GM13977 (cell line): ENCODE results near the gene DCTN5.
A peak's percentile ranks its signal among the peaks of the same experiment; 100 is the strongest.

Experiments used
- DNase-seq: peaks from one replicate; pipeline ENCODE4 v3.0.0; 2012; ENCODE audit warnings: low spot score
- in situ Hi-C: fragments of 300-500 bp; cut with MboI; formaldehyde crosslinking; loops from one replicate; pipeline ENCODE4 v1.12.0; 2022; ENCODE audit warnings: low sequenced_read_pairs, low pct_unique_long_range_greater_than_20kb, mixed read lengths, inconsistent platforms; ENCODE audit not compliant: unreplicated experiment
- TF ChIP-seq, protein P1 (sequence below): IDR thresholded peaks from 2 replicates; pipeline ENCODE4 v1.5.1; 2012; ENCODE audit warnings: mild to moderate bottlenecking, control low read depth; ENCODE audit not compliant: insufficient read depth; ENCODE audit errors: extremely low read depth, missing control alignments

Gene DCTN5

DNA sequence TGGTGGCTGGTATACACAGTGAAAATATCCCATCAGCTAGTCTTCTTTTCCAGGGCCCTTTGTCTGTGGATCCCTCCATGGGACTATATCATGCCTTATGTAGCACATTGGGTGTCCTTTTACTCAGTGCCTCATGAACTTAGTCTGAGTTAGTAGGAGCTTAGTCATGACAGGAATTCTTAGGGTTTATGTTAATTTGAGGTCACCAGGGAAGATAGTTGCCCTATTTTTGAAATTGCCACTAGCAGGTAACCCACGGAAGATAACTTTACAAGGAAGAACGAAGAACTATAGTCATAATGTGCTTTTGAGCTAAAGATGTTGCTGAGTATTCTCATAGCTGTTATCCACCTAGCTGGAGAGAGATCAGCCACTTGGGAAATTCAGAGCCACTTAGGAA is 22.7 kb downstream of the DCTN5 start:
- in situ Hi-C loops, result no loop called here
- DNase-seq, result no peak
- TF ChIP-seq, protein P1, sequence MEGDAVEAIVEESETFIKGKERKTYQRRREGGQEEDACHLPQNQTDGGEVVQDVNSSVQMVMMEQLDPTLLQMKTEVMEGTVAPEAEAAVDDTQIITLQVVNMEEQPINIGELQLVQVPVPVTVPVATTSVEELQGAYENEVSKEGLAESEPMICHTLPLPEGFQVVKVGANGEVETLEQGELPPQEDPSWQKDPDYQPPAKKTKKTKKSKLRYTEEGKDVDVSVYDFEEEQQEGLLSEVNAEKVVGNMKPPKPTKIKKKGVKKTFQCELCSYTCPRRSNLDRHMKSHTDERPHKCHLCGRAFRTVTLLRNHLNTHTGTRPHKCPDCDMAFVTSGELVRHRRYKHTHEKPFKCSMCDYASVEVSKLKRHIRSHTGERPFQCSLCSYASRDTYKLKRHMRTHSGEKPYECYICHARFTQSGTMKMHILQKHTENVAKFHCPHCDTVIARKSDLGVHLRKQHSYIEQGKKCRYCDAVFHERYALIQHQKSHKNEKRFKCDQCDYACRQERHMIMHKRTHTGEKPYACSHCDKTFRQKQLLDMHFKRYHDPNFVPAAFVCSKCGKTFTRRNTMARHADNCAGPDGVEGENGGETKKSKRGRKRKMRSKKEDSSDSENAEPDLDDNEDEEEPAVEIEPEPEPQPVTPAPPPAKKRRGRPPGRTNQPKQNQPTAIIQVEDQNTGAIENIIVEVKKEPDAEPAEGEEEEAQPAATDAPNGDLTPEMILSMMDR, result no peak

DNA sequence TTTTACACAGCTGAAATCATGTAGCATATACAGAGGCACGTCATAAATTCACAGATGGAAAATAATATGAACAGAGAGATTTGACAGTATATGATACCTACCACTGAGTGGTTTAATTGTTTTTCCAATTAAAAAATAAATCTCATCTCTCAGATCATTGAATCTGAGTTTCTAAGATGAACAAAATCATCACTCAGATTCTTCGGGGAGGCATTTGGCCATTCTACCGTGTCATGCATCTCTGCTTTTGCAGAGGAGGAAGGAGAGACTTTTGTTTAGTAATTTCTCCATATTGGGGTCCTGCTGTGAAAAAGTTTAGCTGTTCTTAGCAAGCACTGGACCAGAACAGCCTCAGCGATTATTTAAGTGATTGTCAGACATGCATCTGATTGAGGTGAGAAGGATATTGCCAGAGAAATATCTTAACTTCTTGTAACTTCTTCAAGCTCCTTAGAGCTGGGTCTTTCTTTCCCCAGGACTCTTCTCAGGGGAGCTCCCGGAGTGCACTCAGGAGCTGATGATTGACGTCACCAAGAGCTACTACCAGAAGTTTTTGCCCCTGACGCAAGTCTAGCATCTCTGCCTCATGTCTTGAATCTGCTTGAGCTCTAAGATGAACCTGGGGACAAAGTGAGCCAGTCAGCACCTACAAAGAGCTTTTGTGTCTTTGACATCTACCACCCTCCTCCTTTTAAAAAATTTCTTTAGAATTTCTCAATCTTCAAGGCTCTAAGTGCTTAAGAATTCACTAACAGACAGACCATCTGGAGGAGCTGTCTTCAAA is 25.5 kb downstream of the DCTN5 start:
- in situ Hi-C loops, result no loop called here
- TF ChIP-seq, protein P1, result no peak
- no peak for DNase-seq

DNA sequence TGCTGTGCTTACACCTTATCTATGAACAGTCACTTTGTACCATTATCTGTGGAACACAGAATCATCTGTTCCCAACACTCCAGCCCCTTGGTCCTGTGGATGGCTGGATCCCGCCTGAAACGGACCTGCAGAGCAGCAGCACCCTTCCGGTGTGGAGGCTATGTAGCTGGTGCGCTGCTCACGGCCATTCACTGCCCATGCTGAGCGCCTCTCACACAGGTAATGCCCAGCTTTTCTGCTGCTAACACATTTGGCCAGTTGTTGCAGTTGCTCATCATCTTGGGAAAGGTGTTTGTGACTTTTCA is 26.0 kb downstream of the DCTN5 start:
- in situ Hi-C loops, result no loop called here
- TF ChIP-seq, protein P1, result no peak
- no peak for DNase-seq

DNA sequence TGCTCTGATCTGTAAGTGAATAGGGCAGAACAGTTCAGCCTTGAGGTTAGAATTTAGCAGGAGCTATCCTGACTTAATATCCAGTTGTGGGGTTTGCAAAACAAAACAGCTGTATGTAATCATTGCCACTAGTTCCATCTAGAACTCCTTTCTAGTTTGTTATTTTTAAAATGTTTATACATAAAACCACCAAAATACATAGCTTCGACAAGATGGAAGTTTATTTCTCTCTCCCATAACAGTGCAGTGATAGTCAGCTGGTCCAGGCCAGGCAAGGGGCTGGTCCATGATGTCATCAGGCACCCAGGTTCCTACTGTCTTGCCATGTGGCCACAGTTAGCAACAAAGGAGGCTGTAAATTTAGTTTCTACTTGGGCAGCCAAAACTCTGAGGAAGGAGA is 27.0 kb downstream of the DCTN5 start:
- in situ Hi-C loops, result no loop called here
- TF ChIP-seq, protein P1, result no peak
- DNase-seq, result no peak

DNA sequence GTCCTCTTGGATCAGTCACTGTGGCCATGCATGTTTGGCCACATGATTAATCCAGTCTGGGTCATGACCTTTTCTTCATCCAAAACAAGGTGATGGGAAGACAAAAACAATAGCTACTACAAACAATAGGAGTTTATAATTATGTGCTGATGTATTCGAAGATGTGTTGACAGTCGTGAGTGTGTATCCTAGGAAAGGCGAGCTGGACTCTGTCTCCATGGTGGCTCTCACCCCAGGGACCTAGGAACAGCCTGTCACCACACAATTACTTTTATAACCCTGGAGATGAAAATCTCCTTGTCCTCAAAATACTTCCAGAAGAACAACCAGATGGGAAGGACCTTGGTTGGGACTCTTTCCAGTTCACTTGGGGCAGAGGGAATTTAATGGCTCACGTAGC is 27.6 kb downstream of the DCTN5 start:
- in situ Hi-C loops, result no loop called here
- TF ChIP-seq, protein P1, result no peak
- no peak for DNase-seq

DNA sequence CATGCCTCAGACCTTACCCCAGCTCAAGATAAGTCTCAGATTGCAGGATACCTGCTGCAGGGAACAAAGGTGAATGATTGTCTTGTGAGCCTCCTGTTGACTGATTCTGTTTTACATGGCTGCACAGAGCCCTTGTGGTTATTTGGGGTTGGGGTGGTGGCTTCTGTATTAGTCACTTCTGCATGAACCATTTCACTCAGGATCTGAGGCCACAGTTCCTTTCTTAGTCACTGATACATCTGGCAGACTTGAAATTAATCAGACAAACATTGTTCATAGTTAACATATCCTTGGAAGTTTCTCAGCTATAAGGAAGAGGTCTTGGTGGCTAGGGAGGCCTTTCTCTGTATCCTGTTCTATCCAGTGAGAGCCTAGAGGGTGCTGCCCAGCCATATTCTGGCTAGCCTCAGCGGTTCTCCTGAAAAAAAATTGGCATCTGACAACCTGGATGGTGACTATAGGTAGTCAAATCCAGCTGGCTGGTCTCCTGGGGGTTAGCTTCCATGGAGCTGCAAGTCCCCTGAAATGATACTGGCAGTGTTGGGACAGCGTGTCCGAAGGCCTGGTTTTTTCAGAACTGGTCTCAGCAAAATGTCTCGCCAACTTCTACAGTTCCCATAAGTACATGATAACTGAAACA is 29.0 kb downstream of the DCTN5 start:
- in situ Hi-C loops, result no loop called here
- DNase-seq, result peak; percentile 74
- TF ChIP-seq, protein P1, result no peak
